Smooth muscle cell (in vitro differentiated cells): ENCODE measurements around the gene LPAR3. TPM values are rescaled to one million over a fixed set of nuclear protein-coding genes. Genes with fewer than 3 reads are reported as not detected.

Experiments used
- DNase-seq: peaks from one replicate; lab custom pipeline; 2025; ENCODE audit not compliant: unreplicated experiment; lab: John Stamatoyannopoulos, UW
- H2AFZ ChIP-seq: fragments of 200-600 bp; sonication (generic); 2 replicates; pipeline ENCODE4 v1.6.0; 2016; ENCODE audit warnings: antibody characterized with exemption, low read depth, mild to moderate bottlenecking
- H3F3A ChIP-seq: fragments of 200-600 bp; sonication (generic); 2 replicates; pipeline ENCODE4 v1.6.0; 2017; ENCODE audit warnings: antibody characterized with exemption, low read depth
- H3K27ac ChIP-seq: fragments of 200-600 bp; sonication (generic); 2 replicates; pipeline ENCODE4 v1.5.1; 2016; ENCODE audit warnings: low read depth, mild to moderate bottlenecking
- H3K27me3 ChIP-seq: fragments of 200-600 bp; sonication (generic); 2 replicates; pipeline ENCODE4 v1.6.1; 2016; ENCODE audit warnings: low read depth, mild to moderate bottlenecking
- H3K36me3 ChIP-seq: fragments of 200-600 bp; sonication (generic); 2 replicates; pipeline ENCODE4 v1.5.1; 2016; ENCODE audit warnings: low read depth
- H3K4me1 ChIP-seq: fragments of 200-600 bp; sonication (generic); 2 replicates; pipeline ENCODE4 v1.5.1; 2016; ENCODE audit warnings: low read depth
- H3K4me2 ChIP-seq: fragments of 200-600 bp; sonication (generic); 2 replicates; pipeline ENCODE4 v1.6.0; 2016; ENCODE audit warnings: mild to moderate bottlenecking
- H3K4me3 ChIP-seq: fragments of 200-600 bp; sonication (generic); 2 replicates; pipeline ENCODE4 v1.5.1; 2016; ENCODE audit warnings: mild to moderate bottlenecking
- H3K79me2 ChIP-seq: fragments of 200-600 bp; sonication (generic); 2 replicates; pipeline ENCODE4 v1.6.0; 2016; ENCODE audit warnings: low read depth, mild to moderate bottlenecking
- H3K9ac ChIP-seq: fragments of 200-600 bp; sonication (generic); 2 replicates; pipeline ENCODE4 v1.6.0; 2016; ENCODE audit warnings: low read depth
- H3K9me3 ChIP-seq: fragments of 200-600 bp; sonication (generic); replicated peaks from 2 replicates; pipeline ENCODE4 v1.5.1; 2016; ENCODE audit warnings: low read depth
- H4K20me1 ChIP-seq: fragments of 200-600 bp; sonication (generic); 2 replicates; pipeline ENCODE4 v1.6.0; 2016; ENCODE audit warnings: low read depth
- WGBS: methylation state at CpG from one replicate; pipeline ENCODE4 v1.1.7; 2016; ENCODE audit warnings: low lambda C conversion rate; 5-methylcytosine and 5-hydroxymethylcytosine counted together
- polyA plus RNA-seq: library from polyadenylated mRNA; unstranded; fragments of >200 nt; fragmentation: Nextera tagmentation; extraction: Ambion mirVana; gene quantifications from 2 replicates; pipeline ENCODE4 v1.2.1, GENCODE V29; 2016
- total RNA-seq: library from RNA; depleted of rRNA; stranded (reverse); fragments of >200 nt; gene quantifications from 2 replicates; pipeline ENCODE4 v1.2.3, GENCODE V29; 2014
- TF ChIP-seq, protein P1 (sequence below): fragments of 200-600 bp; sonication (generic); IDR thresholded peaks from 2 replicates; pipeline ENCODE4 v1.5.1; 2017; ENCODE audit warnings: borderline replicate concordance, mild to moderate bottlenecking, antibody characterized with exemption; ENCODE audit not compliant: insufficient read depth, poor library complexity, severe bottlenecking

The LPAR3 gene
- total and polyA plus RNA-seq, 2 experiments from 2014 or later = 0.78 to 0.94 TPM

GRCh38 chr1:84802567-84803232 lies 90.3 kb downstream of the LPAR3 start:
- no peak overlapping the region for H2AFZ ChIP-seq
- 94% methylated on average over 1 of the region's 1 CpG for WGBS
- H3K4me1 ChIP-seq = no peaks in the 10 kb centered on the region
- no peaks in the 10 kb centered on the region for H3K9me3 ChIP-seq
- H3K4me2 ChIP-seq = no peak overlapping the region
- H3K9ac ChIP-seq = no peak overlapping the region
- TF ChIP-seq, protein P1, sequence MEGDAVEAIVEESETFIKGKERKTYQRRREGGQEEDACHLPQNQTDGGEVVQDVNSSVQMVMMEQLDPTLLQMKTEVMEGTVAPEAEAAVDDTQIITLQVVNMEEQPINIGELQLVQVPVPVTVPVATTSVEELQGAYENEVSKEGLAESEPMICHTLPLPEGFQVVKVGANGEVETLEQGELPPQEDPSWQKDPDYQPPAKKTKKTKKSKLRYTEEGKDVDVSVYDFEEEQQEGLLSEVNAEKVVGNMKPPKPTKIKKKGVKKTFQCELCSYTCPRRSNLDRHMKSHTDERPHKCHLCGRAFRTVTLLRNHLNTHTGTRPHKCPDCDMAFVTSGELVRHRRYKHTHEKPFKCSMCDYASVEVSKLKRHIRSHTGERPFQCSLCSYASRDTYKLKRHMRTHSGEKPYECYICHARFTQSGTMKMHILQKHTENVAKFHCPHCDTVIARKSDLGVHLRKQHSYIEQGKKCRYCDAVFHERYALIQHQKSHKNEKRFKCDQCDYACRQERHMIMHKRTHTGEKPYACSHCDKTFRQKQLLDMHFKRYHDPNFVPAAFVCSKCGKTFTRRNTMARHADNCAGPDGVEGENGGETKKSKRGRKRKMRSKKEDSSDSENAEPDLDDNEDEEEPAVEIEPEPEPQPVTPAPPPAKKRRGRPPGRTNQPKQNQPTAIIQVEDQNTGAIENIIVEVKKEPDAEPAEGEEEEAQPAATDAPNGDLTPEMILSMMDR = no peak
- H3K27ac ChIP-seq = no peak overlapping the region
- no peaks in the 10 kb centered on the region for H4K20me1 ChIP-seq
- H3K27me3 ChIP-seq = no peaks in the 10 kb centered on the region
- H3K36me3 ChIP-seq = no peaks in the 10 kb centered on the region
- no peak for DNase-seq
- H3K79me2 ChIP-seq = no peaks in the 10 kb centered on the region
- H3K4me3 ChIP-seq = no peak overlapping the region
- no peaks in the 10 kb centered on the region for H3F3A ChIP-seq

GRCh38 chr1:84800090-84801073 lies 92.6 kb downstream of the LPAR3 start:
- no peaks in the 10 kb centered on the region for H3K27me3 ChIP-seq
- H3K9ac ChIP-seq = no peak overlapping the region
- TF ChIP-seq, protein P1 = no peak
- H3K9me3 ChIP-seq = no peaks in the 10 kb centered on the region
- no peak overlapping the region for H3K4me2 ChIP-seq
- no peak overlapping the region for H3K27ac ChIP-seq
- no peaks in the 10 kb centered on the region for H3K4me1 ChIP-seq
- H2AFZ ChIP-seq = no peak overlapping the region
- no peak for DNase-seq
- no peak overlapping the region for H3K4me3 ChIP-seq
- H3K36me3 ChIP-seq = no peaks in the 10 kb centered on the region
- no peaks in the 10 kb centered on the region for H4K20me1 ChIP-seq
- no peaks in the 10 kb centered on the region for H3F3A ChIP-seq
- H3K79me2 ChIP-seq = no peaks in the 10 kb centered on the region
- 91% methylated on average over 7 of the region's 7 CpGs for WGBS

- Histone ChIP-seq H3K4me2 (no peak overlapping the region), H3K27ac (no peak overlapping the region), H3K36me3 (no peaks in the 10 kb centered on the region), H3K4me3 (no peak overlapping the region), H3K79me2 (no peaks in the 10 kb centered on the region), H3K4me1 (no peaks in the 10 kb centered on the region), H2AFZ (no peak overlapping the region), H3F3A (no peaks in the 10 kb centered on the region), H3K9me3 (peaks cover 1% of the 10 kb centered on the region), H3K9ac (no peak overlapping the region), H3K27me3 (no peaks in the 10 kb centered on the region), H4K20me1 (no peaks in the 10 kb centered on the region)
- TF ChIP-seq, protein P1 = no peak
- no peak for DNase-seq
- WGBS = 90% methylated on average over 3 of the region's 3 CpGs
These were observed 95.4 kb downstream of the LPAR3 start for GRCh38 chr1:84797603-84798002.
